HG03064 (cell line): ENCODE data around the gene FGB.

ENCODE experiments used
- ATAC-seq: cut with Tn5 transposase; IDR thresholded peaks from one replicate; pipeline ENCODE4 v1.9.1; 2021; ENCODE audit warnings: low read depth; ENCODE audit not compliant: unreplicated experiment

Gene FGB

GRCh38 chr4:154616731-154617130, 53.9 kb downstream of the FGB start:
- peak; percentile 97 for ATAC-seq

DNA sequence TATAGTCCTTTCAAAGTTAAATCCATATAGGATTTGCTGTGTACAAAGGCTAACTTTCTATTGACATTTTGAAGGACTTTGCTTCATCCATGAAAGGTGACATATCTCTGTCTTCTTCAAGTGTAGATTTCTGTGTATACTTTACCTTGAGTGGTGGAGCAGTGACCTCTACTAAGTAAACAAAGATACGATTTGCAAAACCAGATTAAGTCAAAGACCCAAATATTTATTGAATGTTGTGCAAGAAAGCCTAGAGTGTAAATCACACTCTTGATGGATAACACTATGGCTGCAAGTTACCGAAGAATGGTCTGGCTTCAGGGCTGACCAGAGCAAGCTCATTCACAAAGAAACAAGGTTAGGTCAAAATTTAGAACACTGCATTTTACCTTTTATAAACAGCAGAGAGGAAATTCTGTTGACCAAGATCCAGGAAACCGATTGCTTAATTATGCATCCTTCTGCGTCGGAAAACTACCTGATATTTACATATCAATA, 55.1 kb downstream of the FGB start:
- no peak for ATAC-seq

DNA sequence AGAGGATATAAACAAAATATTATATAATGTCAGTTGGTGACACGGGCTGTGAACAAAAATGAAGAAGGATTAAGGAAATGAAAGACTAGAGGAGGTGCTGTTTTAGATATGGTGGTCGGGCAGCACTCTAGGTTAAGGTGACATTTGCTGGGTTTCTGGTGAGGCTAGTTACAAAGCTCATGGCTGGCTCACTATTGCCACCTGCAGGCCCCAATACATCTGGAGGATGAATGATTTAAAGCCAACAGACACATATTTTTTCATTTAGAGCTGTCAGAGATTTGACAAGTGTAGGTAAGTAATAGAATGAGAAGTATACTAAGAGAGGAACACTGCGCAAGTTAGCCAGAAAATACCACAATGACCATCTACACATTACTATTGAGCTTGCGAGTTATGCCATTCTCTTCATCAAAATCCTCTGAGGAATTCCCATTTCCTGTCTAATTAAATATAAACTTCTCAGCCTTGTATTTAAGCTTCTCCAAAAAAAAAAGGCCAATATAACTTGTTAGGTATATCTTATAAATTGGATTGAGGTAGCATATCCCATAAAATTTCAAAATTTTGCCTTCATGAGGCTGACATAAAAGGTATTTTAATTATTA, 56.0 kb downstream of the FGB start:
- ATAC-seq = peak; percentile 67

DNA sequence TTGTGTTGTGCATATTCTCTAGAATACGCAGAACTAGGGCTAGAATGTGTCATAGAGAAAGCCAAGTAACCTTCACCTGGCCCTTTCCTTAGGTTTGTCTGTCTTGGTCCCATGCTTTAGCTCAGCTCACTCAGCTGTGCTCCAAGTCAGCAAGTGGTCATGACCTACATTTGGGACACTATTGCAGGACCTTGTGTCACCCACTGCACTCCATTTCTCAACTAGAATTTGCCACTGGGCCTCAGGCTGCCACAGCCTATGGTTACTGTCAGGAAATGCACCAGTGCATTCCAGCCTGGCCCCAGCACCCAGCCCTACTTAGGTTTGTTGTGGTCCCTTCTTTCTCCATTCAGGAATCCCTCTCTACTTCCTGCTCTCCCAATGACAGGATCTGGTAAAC, 57.3 kb downstream of the FGB start:
- ATAC-seq = no peak
